IPS DF 19.7 (cell line): ENCODE data around the gene EEF1A2.

ENCODE experiments used
- DNase-seq: peaks from one replicate; pipeline ENCODE4 v3.0.0-alpha.2; 2013; ENCODE audit warnings: low read depth, low spot score

The EEF1A2 gene

GRCh38 chr20:63452821-63453523 is 45.9 kb downstream of the EEF1A2 start:
- DNase-seq, result no peak

- no peak for DNase-seq
These were observed 46.5 kb downstream of the EEF1A2 start for GRCh38 chr20:63452341-63452740.

- DNase-seq, result no peak
These were observed 47.1 kb downstream of the EEF1A2 start for GRCh38 chr20:63451821-63452220.

GRCh38 chr20:63449796-63450730 is 48.8 kb downstream of the EEF1A2 start:
- DNase-seq, result no peak

- no peak for DNase-seq
These were observed 49.9 kb downstream of the EEF1A2 start for GRCh38 chr20:63449025-63449424.

- no peak for DNase-seq
These were observed 50.9 kb downstream of the EEF1A2 start for GRCh38 chr20:63448031-63448430.

GRCh38 chr20:63447320-63447719 is 51.6 kb downstream of the EEF1A2 start:
- no peak for DNase-seq

- no peak for DNase-seq
These were observed 52.5 kb downstream of the EEF1A2 start for GRCh38 chr20:63446216-63447024.

- no peak for DNase-seq
These were observed 53.7 kb downstream of the EEF1A2 start for GRCh38 chr20:63445075-63445734.

GRCh38 chr20:63444548-63444947 is 54.3 kb downstream of the EEF1A2 start:
- DNase-seq, result no peak

- no peak for DNase-seq
These were observed 55.1 kb downstream of the EEF1A2 start for GRCh38 chr20:63443606-63444395.

- DNase-seq, result no peak
These were observed 56.8 kb downstream of the EEF1A2 start for GRCh38 chr20:63442100-63442493.

- DNase-seq, result no peak
These were observed 57.5 kb downstream of the EEF1A2 start for GRCh38 chr20:63441136-63442099.

- DNase-seq, result no peak
These were observed 58.4 kb downstream of the EEF1A2 start for GRCh38 chr20:63440366-63440955.

GRCh38 chr20:63439866-63440265 is 59.0 kb downstream of the EEF1A2 start:
- DNase-seq, result no peak

GRCh38 chr20:63438121-63438520 is 60.8 kb downstream of the EEF1A2 start:
- DNase-seq, result no peak
